HEK293 (cell line): ENCODE results near the gene LIPH.

ENCODE experiments used
- ATF2 ChIP-seq: fragments of 450-650 bp; formaldehyde crosslinking; IDR thresholded peaks from 2 replicates; pipeline ENCODE4 v1.5.1; 2016; ENCODE audit warnings: missing biosample characterization, missing genetic modification characterization, low read depth
- PATZ1 ChIP-seq: fragments of 450-650 bp; formaldehyde crosslinking; IDR thresholded peaks from 2 replicates; pipeline ENCODE4 v1.5.1; 2016; ENCODE audit warnings: missing biosample characterization, missing genetic modification characterization
- REST ChIP-seq: fragments of 450-650 bp; formaldehyde crosslinking; IDR thresholded peaks from 2 replicates; pipeline ENCODE4 v1.5.1; 2016; ENCODE audit warnings: missing biosample characterization, missing genetic modification characterization
- SALL2 ChIP-seq: fragments of 450-650 bp; formaldehyde crosslinking; IDR thresholded peaks from 2 replicates; pipeline ENCODE4 v1.5.0; 2017; ENCODE audit warnings: missing biosample characterization, mild to moderate bottlenecking, missing genetic modification characterization, borderline replicate concordance
- ZBTB7A ChIP-seq: fragments of 450-650 bp; formaldehyde crosslinking; IDR thresholded peaks from 2 replicates; pipeline ENCODE4 v1.5.1; 2016; ENCODE audit warnings: low read depth, missing biosample characterization, missing genetic modification characterization
- ZBTB8A ChIP-seq: fragments of 450-650 bp; formaldehyde crosslinking; IDR thresholded peaks from 2 replicates; pipeline ENCODE4 v1.5.1; 2016; ENCODE audit warnings: missing biosample characterization, missing genetic modification characterization
- ZFP41 ChIP-seq: fragments of 450-650 bp; formaldehyde crosslinking; IDR thresholded peaks from 2 replicates; pipeline ENCODE4 v1.5.1; 2016; ENCODE audit warnings: missing biosample characterization, missing genetic modification characterization, borderline replicate concordance
- ZNF239 ChIP-seq: fragments of 450-650 bp; formaldehyde crosslinking; IDR thresholded peaks from 2 replicates; pipeline ENCODE4 v1.5.1; 2016; ENCODE audit warnings: missing biosample characterization, missing genetic modification characterization
- TF ChIP-seq, protein P1 (sequence below): fragments of 450-650 bp; formaldehyde crosslinking; IDR thresholded peaks from 2 replicates; pipeline ENCODE4 v1.5.1; 2016; ENCODE audit warnings: missing biosample characterization, missing genetic modification characterization
- TF ChIP-seq, protein P2 (sequence below): sonication (generic); formaldehyde crosslinking; IDR thresholded peaks from 2 replicates; pipeline ENCODE4 v1.8.1; 2022; ENCODE audit warnings: mild to moderate bottlenecking, moderate library complexity, missing genetic modification reagents
- TF ChIP-seq, protein P3 (sequence below): fragments of 450-650 bp; formaldehyde crosslinking; IDR thresholded peaks from 2 replicates; pipeline ENCODE4 v1.5.1; 2017; ENCODE audit warnings: missing biosample characterization, missing genetic modification characterization

DNA sequence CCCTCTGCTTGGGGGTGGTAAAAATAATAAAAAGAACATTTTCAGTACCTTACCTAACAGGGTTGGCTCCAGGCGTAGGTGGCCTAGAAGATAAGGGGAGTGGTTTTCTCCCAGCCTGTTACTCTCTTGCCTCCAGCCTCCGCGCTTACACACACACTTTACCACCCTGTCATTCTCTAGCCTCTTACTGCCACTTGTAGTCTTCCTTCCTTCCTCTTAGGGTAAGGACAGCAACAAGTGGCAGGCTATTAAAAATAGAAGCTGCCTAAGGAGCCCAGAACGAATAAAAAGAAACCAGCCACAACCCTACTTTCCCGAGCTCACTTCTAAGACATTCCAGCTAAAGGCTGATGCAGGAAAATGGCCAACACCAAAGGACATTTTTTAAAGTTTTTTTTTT lies 9.6 kb upstream of the LIPH start:
- TF ChIP-seq, protein P1, sequence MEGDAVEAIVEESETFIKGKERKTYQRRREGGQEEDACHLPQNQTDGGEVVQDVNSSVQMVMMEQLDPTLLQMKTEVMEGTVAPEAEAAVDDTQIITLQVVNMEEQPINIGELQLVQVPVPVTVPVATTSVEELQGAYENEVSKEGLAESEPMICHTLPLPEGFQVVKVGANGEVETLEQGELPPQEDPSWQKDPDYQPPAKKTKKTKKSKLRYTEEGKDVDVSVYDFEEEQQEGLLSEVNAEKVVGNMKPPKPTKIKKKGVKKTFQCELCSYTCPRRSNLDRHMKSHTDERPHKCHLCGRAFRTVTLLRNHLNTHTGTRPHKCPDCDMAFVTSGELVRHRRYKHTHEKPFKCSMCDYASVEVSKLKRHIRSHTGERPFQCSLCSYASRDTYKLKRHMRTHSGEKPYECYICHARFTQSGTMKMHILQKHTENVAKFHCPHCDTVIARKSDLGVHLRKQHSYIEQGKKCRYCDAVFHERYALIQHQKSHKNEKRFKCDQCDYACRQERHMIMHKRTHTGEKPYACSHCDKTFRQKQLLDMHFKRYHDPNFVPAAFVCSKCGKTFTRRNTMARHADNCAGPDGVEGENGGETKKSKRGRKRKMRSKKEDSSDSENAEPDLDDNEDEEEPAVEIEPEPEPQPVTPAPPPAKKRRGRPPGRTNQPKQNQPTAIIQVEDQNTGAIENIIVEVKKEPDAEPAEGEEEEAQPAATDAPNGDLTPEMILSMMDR (tag by site-specific recombination) = no peak
- TF ChIP-seq ATF2 (no peak), REST (no peak), ZNF239 (no peak), ZBTB7A (tag by site-specific recombination) (no peak), PATZ1 (tag by site-specific recombination) (no peak), ZBTB8A (no peak), ZFP41 (tag by site-specific recombination) (no peak), SALL2 (tag by site-specific recombination) (no peak)
- TF ChIP-seq, protein P2, sequence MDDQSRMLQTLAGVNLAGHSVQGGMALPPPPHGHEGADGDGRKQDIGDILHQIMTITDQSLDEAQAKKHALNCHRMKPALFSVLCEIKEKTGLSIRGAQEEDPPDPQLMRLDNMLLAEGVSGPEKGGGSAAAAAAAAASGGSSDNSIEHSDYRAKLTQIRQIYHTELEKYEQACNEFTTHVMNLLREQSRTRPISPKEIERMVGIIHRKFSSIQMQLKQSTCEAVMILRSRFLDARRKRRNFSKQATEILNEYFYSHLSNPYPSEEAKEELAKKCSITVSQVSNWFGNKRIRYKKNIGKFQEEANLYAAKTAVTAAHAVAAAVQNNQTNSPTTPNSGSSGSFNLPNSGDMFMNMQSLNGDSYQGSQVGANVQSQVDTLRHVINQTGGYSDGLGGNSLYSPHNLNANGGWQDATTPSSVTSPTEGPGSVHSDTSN (CRISPR knock-in tag) = no peak
- TF ChIP-seq, protein P3, sequence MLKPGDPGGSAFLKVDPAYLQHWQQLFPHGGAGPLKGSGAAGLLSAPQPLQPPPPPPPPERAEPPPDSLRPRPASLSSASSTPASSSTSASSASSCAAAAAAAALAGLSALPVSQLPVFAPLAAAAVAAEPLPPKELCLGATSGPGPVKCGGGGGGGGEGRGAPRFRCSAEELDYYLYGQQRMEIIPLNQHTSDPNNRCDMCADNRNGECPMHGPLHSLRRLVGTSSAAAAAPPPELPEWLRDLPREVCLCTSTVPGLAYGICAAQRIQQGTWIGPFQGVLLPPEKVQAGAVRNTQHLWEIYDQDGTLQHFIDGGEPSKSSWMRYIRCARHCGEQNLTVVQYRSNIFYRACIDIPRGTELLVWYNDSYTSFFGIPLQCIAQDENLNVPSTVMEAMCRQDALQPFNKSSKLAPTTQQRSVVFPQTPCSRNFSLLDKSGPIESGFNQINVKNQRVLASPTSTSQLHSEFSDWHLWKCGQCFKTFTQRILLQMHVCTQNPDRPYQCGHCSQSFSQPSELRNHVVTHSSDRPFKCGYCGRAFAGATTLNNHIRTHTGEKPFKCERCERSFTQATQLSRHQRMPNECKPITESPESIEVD (tag by site-specific recombination) = no peak
